ENCODE measurements around the gene VIPR1.

DNA sequence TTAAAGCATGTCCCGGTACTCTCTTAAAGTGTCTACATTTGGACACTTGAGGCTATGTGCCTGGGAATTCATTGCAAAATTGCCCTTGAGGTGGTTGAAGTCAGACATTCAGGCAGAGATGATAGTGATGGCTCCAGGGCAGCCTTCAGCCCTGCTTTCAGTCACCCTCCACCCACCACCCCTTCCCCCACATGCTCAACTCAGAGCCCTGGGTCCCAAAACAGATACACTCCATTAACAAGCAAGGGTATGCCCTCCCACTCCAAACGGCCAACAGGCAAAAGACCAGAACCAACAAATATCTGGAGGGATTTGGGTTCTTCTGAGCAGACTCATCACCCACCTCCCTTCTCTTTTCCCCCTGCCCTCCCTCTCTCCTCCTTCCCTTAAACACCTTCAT, 29.9 kb upstream of the VIPR1 start:
- TF ChIP-seq EP300 (IDR thresholded peaks at IDR 0.05) (no peak), POLR2AphosphoS5 (IDR thresholded peaks at IDR 0.05) (no peak)
- TF ChIP-seq, protein P1, sequence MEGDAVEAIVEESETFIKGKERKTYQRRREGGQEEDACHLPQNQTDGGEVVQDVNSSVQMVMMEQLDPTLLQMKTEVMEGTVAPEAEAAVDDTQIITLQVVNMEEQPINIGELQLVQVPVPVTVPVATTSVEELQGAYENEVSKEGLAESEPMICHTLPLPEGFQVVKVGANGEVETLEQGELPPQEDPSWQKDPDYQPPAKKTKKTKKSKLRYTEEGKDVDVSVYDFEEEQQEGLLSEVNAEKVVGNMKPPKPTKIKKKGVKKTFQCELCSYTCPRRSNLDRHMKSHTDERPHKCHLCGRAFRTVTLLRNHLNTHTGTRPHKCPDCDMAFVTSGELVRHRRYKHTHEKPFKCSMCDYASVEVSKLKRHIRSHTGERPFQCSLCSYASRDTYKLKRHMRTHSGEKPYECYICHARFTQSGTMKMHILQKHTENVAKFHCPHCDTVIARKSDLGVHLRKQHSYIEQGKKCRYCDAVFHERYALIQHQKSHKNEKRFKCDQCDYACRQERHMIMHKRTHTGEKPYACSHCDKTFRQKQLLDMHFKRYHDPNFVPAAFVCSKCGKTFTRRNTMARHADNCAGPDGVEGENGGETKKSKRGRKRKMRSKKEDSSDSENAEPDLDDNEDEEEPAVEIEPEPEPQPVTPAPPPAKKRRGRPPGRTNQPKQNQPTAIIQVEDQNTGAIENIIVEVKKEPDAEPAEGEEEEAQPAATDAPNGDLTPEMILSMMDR (IDR thresholded peaks at IDR 0.05) = no peak
